NCI-H82 treated with DMSO at 0.1 percent for 48 hours (cell line): ENCODE data around the gene HHLA2.

Experiments used
- DNase-seq: peaks from one replicate; lab custom pipeline; 2025; ENCODE audit not compliant: unreplicated experiment; lab: John Stamatoyannopoulos, UW

Gene HHLA2

GRCh38 chr3:108298056-108298455 is 1.7 kb downstream of the HHLA2 start:
- no peak for DNase-seq

- DNase-seq = no peak
These were observed 3.9 kb downstream of the HHLA2 start for GRCh38 chr3:108300103-108300849.

- no peak for DNase-seq
These were observed 5.5 kb downstream of the HHLA2 start for GRCh38 chr3:108301695-108302404.

GRCh38 chr3:108302570-108302969 is 6.2 kb downstream of the HHLA2 start:
- DNase-seq = no peak

GRCh38 chr3:108305484-108306172 is 9.3 kb downstream of the HHLA2 start:
- DNase-seq = no peak

- no peak for DNase-seq
These were observed 15.4 kb downstream of the HHLA2 start for GRCh38 chr3:108311797-108312196.

GRCh38 chr3:108312656-108313055 is 16.3 kb downstream of the HHLA2 start:
- DNase-seq = no peak

GRCh38 chr3:108315767-108316301 is 19.5 kb downstream of the HHLA2 start:
- no peak for DNase-seq

GRCh38 chr3:108319428-108320082 is 23.2 kb downstream of the HHLA2 start:
- DNase-seq = no peak

- no peak for DNase-seq
These were observed 24.5 kb downstream of the HHLA2 start for GRCh38 chr3:108320746-108321350.

GRCh38 chr3:108322352-108322751 is 26.0 kb downstream of the HHLA2 start:
- no peak for DNase-seq

- no peak for DNase-seq
These were observed 27.8 kb downstream of the HHLA2 start for GRCh38 chr3:108324177-108324576.

- no peak for DNase-seq
These were observed 30.8 kb downstream of the HHLA2 start for GRCh38 chr3:108327168-108327567.

- no peak for DNase-seq
These were observed 32.6 kb downstream of the HHLA2 start for GRCh38 chr3:108328821-108329486.

- DNase-seq = no peak
These were observed 33.2 kb downstream of the HHLA2 start for GRCh38 chr3:108329508-108329907.

- DNase-seq = no peak
These were observed 33.6 kb downstream of the HHLA2 start for GRCh38 chr3:108329947-108330346.

GRCh38 chr3:108331792-108332191 is 35.4 kb downstream of the HHLA2 start:
- DNase-seq = no peak

- DNase-seq = no peak
These were observed 37.6 kb downstream of the HHLA2 start for GRCh38 chr3:108333961-108334360.

- DNase-seq = no peak
These were observed 38.4 kb downstream of the HHLA2 start for GRCh38 chr3:108334701-108335100.

- DNase-seq = no peak
These were observed 42.7 kb downstream of the HHLA2 start for GRCh38 chr3:108338901-108339545.
